ENCODE data around the gene FGD6.

The FGD6 gene

DNA sequence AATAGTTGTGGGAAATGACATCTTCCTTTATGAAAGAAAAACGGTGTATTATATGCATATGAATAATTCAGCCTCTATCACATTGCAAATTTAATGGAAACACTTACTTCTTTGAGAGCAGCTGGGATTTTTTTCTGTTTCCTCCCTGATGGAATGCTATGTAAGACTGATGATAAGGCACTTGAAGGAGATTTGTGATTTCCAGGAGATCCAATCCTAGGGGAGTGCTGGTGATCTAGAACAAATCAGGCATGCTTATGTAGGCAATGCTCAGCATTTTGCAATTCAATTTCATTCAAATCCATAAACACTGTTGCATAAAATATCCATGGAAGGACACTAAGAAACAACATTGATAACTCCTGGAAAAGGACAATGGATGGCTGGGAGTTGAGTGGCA is 127.8 kb downstream of the FGD6 start:
- Histone ChIP-seq H3K36me3 (ENCODE audit: insufficient read depth, low read length) (no peaks in the 10 kb centered on the region), H3K27ac (ENCODE audit: low read depth, low read length) (no peak overlapping the region), H2AFZ (ENCODE audit: low read length, unreplicated experiment) (no peak overlapping the region), H3K4me1 (ENCODE audit: control insufficient read depth, insufficient read depth, low read length, unreplicated experiment) (peaks cover 1% of the 10 kb centered on the region), H3K79me2 (ENCODE audit: control insufficient read depth, insufficient read depth, low read length, unreplicated experiment) (no peaks in the 10 kb centered on the region), H3K27me3 (ENCODE audit: insufficient read depth, low read length) (no peaks in the 10 kb centered on the region), H3K4me3 (ENCODE audit: low read depth, low read length) (no peak overlapping the region)

DNA sequence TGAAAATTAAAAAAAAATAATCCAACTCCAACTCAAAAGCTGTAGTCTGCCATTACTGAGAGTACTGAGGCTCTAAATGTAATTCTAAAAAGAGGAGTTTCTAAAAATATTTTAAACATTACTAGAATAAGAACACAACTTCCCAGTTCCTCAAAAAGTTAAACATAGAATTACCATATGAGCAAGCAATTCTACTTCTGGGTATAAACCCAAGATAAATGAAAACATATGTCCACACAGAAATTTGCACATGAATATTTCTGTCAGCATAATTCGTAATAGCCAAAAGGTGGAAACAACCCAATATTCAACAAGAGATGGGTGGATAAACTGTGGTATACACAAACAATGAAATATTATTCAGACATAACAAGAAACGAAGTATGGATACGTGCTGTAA is 128.9 kb downstream of the FGD6 start:
- Histone ChIP-seq H3K4me1 (ENCODE audit: control insufficient read depth, insufficient read depth, low read length, unreplicated experiment) (peaks cover 11% of the 10 kb centered on the region), H3K79me2 (ENCODE audit: control insufficient read depth, insufficient read depth, low read length, unreplicated experiment) (no peaks in the 10 kb centered on the region), H3K27ac (ENCODE audit: low read depth, low read length) (no peak overlapping the region), H3K27me3 (ENCODE audit: insufficient read depth, low read length) (no peaks in the 10 kb centered on the region), H3K36me3 (ENCODE audit: insufficient read depth, low read length) (no peaks in the 10 kb centered on the region), H3K4me3 (ENCODE audit: low read depth, low read length) (no peak overlapping the region), H2AFZ (ENCODE audit: low read length, unreplicated experiment) (no peak overlapping the region)

DNA sequence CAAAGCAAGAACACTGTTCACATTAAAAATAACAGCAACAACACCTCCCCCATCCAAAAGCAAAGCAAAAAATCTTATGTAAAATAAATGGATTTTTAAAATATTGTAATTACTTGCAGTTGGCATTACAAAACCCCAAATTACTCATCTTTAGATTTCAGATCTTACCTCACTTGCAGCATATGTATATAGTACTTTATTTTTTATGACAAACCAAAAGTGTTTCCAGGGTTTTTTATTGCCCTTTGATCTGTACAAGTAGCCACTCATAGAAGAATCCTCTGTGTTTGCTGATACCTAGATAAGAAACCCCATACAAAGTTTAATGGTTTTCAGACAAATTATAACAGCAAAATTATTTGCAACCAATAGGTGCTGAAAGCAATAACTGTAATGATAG is 131.7 kb downstream of the FGD6 start:
- Histone ChIP-seq H3K36me3 (ENCODE audit: insufficient read depth, low read length) (no peaks in the 10 kb centered on the region), H3K79me2 (ENCODE audit: control insufficient read depth, insufficient read depth, low read length, unreplicated experiment) (no peaks in the 10 kb centered on the region), H3K4me1 (ENCODE audit: control insufficient read depth, insufficient read depth, low read length, unreplicated experiment) (peaks cover 11% of the 10 kb centered on the region), H3K27me3 (ENCODE audit: insufficient read depth, low read length) (no peaks in the 10 kb centered on the region), H2AFZ (ENCODE audit: low read length, unreplicated experiment) (no peak overlapping the region), H3K4me3 (ENCODE audit: low read depth, low read length) (no peak overlapping the region), H3K27ac (ENCODE audit: low read depth, low read length) (no peak overlapping the region)

DNA sequence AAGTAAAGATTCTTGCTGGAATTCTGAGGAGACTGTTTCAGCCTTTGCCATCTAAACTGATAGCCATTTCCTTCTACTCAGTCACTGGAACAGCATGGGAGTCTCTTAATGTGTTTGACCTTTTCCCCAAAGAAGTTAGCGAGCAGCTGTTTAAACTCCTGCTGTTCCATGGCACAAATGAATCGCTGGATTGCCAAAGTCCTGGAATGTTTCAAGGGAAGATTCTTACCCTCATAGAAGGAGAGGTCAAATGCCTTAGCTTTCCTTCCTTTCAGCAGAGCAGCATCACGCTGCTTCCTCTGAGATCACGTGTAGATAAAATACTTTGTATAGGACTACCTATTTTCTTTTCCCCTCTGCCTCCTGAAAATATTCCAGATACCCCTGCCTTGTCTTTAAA is 133.3 kb downstream of the FGD6 start:
- no peaks in the 10 kb centered on the region for H3K79me2 ChIP-seq (ENCODE audit: control insufficient read depth, insufficient read depth, low read length, unreplicated experiment)
- no peaks in the 10 kb centered on the region for H3K27me3 ChIP-seq (ENCODE audit: insufficient read depth, low read length)
- no peak overlapping the region for H2AFZ ChIP-seq (ENCODE audit: low read length, unreplicated experiment)
- H3K4me1 ChIP-seq (ENCODE audit: control insufficient read depth, insufficient read depth, low read length, unreplicated experiment), result peaks cover 11% of the 10 kb centered on the region
- no peak overlapping the region for H3K4me3 ChIP-seq (ENCODE audit: low read depth, low read length)
- H3K36me3 ChIP-seq (ENCODE audit: insufficient read depth, low read length), result no peaks in the 10 kb centered on the region
- no peak overlapping the region for H3K27ac ChIP-seq (ENCODE audit: low read depth, low read length)

DNA sequence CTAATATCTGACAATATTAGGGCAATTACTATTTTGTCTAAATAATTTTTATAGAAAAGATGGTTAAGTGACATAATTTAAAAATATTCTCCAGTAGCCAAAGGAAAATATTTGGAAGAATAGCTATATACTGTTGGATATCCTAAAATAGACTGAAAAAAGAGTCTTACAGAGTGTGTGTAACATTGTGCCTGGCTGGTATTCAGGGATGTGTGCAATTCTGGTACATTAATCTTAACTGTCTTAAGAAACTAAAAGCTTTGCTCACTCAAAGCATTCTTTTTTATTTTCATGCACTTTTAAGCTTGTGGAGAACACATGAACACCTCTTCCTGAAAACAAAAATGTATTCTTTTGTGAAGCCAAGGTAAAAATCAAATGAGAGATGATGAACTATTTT is 133.8 kb downstream of the FGD6 start:
- Histone ChIP-seq H3K4me3 (ENCODE audit: low read depth, low read length) (no peak overlapping the region), H3K27me3 (ENCODE audit: insufficient read depth, low read length) (no peaks in the 10 kb centered on the region), H3K79me2 (ENCODE audit: control insufficient read depth, insufficient read depth, low read length, unreplicated experiment) (no peaks in the 10 kb centered on the region), H3K27ac (ENCODE audit: low read depth, low read length) (no peak overlapping the region), H3K36me3 (ENCODE audit: insufficient read depth, low read length) (no peaks in the 10 kb centered on the region), H2AFZ (ENCODE audit: low read length, unreplicated experiment) (no peak overlapping the region), H3K4me1 (ENCODE audit: control insufficient read depth, insufficient read depth, low read length, unreplicated experiment) (peaks cover 11% of the 10 kb centered on the region)

DNA sequence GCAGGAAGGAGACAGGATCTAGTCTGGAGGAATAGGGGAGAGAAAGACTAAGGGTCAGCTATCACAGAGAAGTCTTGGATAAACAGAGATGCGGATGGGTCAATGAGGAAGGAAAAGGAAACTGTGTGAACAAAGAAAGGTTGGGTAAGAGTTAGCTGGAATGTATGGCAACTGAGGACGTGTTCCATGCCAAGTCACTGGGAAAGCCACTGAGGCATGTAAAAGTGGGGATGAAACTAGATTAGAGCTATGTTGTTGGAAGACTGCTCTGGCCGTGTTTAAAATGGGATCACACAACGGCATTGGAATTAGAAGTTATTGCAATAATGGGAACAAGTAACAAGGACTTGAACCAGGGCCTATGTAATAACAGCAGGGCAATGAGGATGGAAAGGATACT is 139.9 kb downstream of the FGD6 start:
- Histone ChIP-seq H3K27ac (ENCODE audit: low read depth, low read length) (no peak overlapping the region), H3K4me1 (ENCODE audit: control insufficient read depth, insufficient read depth, low read length, unreplicated experiment) (no peaks in the 10 kb centered on the region), H3K4me3 (ENCODE audit: low read depth, low read length) (no peak overlapping the region), H3K27me3 (ENCODE audit: insufficient read depth, low read length) (no peaks in the 10 kb centered on the region), H3K79me2 (ENCODE audit: control insufficient read depth, insufficient read depth, low read length, unreplicated experiment) (peaks cover 5% of the 10 kb centered on the region), H2AFZ (ENCODE audit: low read length, unreplicated experiment) (no peak overlapping the region), H3K36me3 (ENCODE audit: insufficient read depth, low read length) (no peaks in the 10 kb centered on the region)

DNA sequence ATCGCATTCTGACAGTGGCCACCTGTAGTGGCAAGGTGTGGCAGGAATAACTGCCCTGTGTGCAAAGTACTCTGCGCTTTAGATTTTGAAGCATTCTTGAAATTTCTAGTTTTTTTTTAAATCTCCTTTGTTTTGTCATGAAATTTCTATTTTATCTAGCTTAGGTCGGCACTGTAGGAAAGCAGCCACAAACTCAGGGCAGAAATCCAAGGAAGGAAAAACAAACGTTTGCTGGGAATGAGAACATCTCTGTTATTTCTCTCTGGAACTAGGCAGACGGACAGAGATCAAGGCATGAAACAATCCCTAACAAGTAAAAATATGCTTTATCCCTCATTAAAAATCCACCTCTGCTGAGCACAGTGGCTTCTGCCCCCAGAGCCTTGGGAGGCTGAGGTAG is 142.5 kb downstream of the FGD6 start:
- Histone ChIP-seq H3K4me3 (ENCODE audit: low read depth, low read length) (no peak overlapping the region), H3K79me2 (ENCODE audit: control insufficient read depth, insufficient read depth, low read length, unreplicated experiment) (peaks cover 24% of the 10 kb centered on the region), H3K27ac (ENCODE audit: low read depth, low read length) (no peak overlapping the region), H2AFZ (ENCODE audit: low read length, unreplicated experiment) (no peak overlapping the region), H3K36me3 (ENCODE audit: insufficient read depth, low read length) (no peaks in the 10 kb centered on the region), H3K4me1 (ENCODE audit: control insufficient read depth, insufficient read depth, low read length, unreplicated experiment) (no peaks in the 10 kb centered on the region), H3K27me3 (ENCODE audit: insufficient read depth, low read length) (no peaks in the 10 kb centered on the region)

DNA sequence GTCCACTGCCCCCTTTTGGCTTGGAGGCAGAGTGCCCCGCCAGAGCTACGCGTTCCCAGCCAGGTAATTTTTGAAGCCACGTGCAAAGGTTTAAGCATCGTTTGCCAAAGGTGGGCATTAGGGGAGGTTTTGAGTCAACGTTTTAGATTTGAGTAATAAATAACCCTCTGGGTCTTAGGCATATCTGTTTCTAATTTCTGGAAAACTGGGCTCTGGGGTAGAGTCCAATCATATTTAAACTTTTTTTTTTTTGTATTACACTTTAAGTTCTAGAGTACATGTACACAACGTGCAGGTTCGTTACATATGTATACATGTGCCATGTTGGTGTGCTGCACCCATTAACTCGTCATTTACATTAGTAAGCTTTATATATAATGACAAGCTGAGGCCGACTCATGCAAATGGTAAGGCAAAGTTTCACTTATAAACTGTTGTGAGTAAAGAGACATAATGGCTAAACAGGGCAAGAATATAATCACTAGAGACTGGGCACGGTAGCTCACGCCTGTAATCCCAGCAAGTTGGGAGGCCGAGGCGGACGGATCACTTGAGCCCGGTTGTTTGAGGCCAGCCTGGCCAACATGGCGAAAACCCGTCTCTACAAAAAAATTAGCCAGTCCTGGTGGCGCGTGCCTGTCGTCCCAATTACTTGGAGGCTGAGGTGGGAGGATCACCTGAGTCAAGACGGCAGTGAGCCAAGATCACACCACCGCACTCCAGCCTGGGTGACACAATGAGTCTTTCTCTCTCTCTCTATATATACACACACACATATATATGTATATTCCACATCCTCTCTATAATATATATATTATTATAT is 143.4 kb downstream of the FGD6 start:
- peak overlapping the region; percentile 98 for H3K4me3 ChIP-seq (ENCODE audit: low read depth, low read length)
- H3K27ac ChIP-seq (ENCODE audit: low read depth, low read length), result no peak overlapping the region
- H3K79me2 ChIP-seq (ENCODE audit: control insufficient read depth, insufficient read depth, low read length, unreplicated experiment), result peaks cover 32% of the 10 kb centered on the region

DNA sequence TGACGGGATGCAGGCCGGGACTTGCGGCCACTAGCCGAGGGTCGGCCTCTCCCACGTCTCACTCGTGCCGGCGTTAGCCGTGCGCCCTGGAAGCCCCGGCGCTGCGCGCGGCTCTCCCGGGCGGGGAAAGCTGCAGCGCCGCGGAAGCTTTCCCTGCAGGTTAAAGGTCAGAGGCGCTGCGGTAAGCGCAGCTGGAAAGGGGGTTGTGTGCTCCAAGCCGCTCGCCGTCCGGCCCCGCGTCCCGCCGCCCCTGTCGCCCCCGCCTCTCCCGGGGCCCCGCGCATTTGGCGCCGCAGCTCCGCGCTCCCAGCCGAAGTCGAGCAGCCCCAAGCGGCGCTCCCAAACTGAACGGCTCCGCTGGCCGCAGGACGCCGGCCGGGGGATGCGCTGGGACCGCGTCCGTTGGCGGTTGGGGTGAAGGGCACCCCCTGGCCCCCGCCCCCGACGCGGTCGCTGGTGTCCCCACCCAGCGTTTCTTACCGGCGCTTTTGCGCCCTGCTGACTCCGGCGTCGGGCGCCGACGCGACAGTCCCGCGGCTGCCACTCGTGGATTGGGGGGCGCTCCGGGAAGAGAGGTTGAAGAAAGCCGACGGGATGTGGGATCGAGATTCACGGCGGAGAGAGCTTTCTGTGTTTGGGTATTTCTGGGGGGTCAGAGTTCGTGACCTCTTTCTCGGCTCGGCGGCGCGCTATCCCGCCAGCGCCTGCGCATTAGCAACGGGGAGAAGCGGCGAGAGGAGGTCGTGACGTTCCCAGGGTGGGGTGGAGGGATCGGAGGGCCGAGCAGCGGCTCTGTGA is 144.2 kb downstream of the FGD6 start, which contains the start of gene NR2C1:
Gene NR2C1, minus strand, starts transcription at position 719 of the 798 bp plus-strand sequence. CDS start 6,234 bp downstream, outside the sequence.
- peak within 1 kb of the TSS; percentile 21 for H3K27ac ChIP-seq (ENCODE audit: low read depth, low read length)
- H3K4me1 ChIP-seq (ENCODE audit: control insufficient read depth, insufficient read depth, low read length, unreplicated experiment), result no peaks in the 10 kb centered on the region
- no peaks in the 10 kb centered on the region for H3K36me3 ChIP-seq (ENCODE audit: insufficient read depth, low read length)
- peaks cover 34% of the 10 kb centered on the region for H3K79me2 ChIP-seq (ENCODE audit: control insufficient read depth, insufficient read depth, low read length, unreplicated experiment)
- peak within 1 kb of the TSS; percentile 98 for H3K4me3 ChIP-seq (ENCODE audit: low read depth, low read length)
- H2AFZ ChIP-seq (ENCODE audit: low read length, unreplicated experiment), result peak within 1 kb of the TSS; percentile 67
- no peaks in the 10 kb centered on the region for H3K27me3 ChIP-seq (ENCODE audit: insufficient read depth, low read length)

More for the DNA sequence above, 143.4 kb downstream of the FGD6 start:
- H3K36me3 ChIP-seq (ENCODE audit: insufficient read depth, low read length), result no peaks in the 10 kb centered on the region
- H2AFZ ChIP-seq (ENCODE audit: low read length, unreplicated experiment), result peak overlapping the region; percentile 3
- H3K4me1 ChIP-seq (ENCODE audit: control insufficient read depth, insufficient read depth, low read length, unreplicated experiment), result no peaks in the 10 kb centered on the region
- no peaks in the 10 kb centered on the region for H3K27me3 ChIP-seq (ENCODE audit: insufficient read depth, low read length)

DNA sequence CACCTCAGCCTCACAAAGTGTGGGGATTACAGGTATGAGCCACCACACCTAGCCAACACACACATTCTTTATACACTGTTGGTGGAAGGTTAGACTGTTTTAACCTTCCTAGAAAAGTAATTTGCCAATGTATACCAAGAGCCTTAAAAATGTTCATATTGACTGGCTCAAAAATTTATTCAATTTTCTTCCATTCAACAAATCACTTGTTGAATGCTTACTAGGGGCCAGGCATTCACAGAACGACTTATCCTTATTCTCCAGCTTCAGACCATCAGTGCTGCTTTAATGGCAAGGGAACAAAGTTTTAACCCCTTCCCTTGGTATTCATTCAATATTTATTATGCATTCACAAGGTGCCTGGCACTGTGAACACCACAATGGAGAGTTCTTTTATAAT is 146.9 kb downstream of the FGD6 start:
- Histone ChIP-seq H3K4me1 (ENCODE audit: control insufficient read depth, insufficient read depth, low read length, unreplicated experiment) (no peaks in the 10 kb centered on the region), H3K27me3 (ENCODE audit: insufficient read depth, low read length) (no peaks in the 10 kb centered on the region), H3K4me3 (ENCODE audit: low read depth, low read length) (no peak overlapping the region), H3K27ac (ENCODE audit: low read depth, low read length) (no peak overlapping the region), H2AFZ (ENCODE audit: low read length, unreplicated experiment) (no peak overlapping the region), H3K36me3 (ENCODE audit: insufficient read depth, low read length) (no peaks in the 10 kb centered on the region; the same call in 1 of the 2 replicates), H3K79me2 (ENCODE audit: control insufficient read depth, insufficient read depth, low read length, unreplicated experiment) (peaks cover 34% of the 10 kb centered on the region)

Measured in ACC112 (cell line).